ENCODE measurements around the gene IGSF8.
A peak's percentile ranks its signal among the peaks of the same experiment; 100 is the strongest.

The IGSF8 gene

DNA sequence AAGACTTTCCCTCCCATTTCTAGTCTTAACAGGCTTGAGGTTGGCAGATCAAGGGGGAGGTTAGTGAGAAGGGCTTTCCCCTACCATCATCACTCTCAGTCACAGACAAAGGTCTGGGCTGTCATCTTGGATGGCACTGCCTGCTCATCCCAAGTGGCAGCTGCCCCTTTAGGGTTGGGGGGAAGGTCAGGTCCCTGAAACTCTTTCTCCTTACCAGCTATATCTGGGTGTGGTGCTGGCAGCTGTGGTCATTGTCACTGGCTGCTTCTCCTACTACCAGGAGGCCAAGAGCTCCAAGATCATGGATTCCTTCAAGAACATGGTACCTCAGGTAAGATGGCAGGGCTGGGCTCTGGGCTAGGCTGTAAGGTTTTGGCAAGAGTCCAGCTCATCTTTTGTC is 25.3 kb upstream of the IGSF8 start:
- no peak overlapping the region for H4K8ac ChIP-seq (ENCODE audit: low read depth, low read length)
- peaks cover 2 to 6% of the 10 kb centered on the region in 2 donors for H3K4me1 ChIP-seq (ENCODE audit: control insufficient read depth in 2 of 2, insufficient read depth in 1 of 2, low read depth in 1 of 2, low read length in 2 of 2)
- no peak overlapping the region for H2AFZ ChIP-seq (ENCODE audit: low read length)

GRCh38 chr1:160122978-160123495 is 24.6 kb upstream of the IGSF8 start:
- DNase-seq (ENCODE audit: low spot score): no peak
- H2BK15ac ChIP-seq (ENCODE audit: low read length): no peak overlapping the region
- no peak overlapping the region for H2AK5ac ChIP-seq (ENCODE audit: low read depth, low read length)
- no CpG with 5 or more reads among the region's 16 CpGs for WGBS, 2 donors (ENCODE audit: extremely low coverage in 2 of 2, insufficient read length in 2 of 2, insufficient replicate concordance in 1 of 2)
- no peak overlapping the region for H3K9ac ChIP-seq (ENCODE audit: low read depth, low read length, poor library complexity)
- peak overlapping the region; percentile 32 for H3K14ac ChIP-seq (ENCODE audit: low read length)
- no peak overlapping the region for H3K27ac ChIP-seq (replicated peaks; ENCODE audit: low read length)
- no peak overlapping the region for H2AFZ ChIP-seq (ENCODE audit: low read length)
- H3K4me3 ChIP-seq (ENCODE audit: low read length in 2 of 2): no peak overlapping the region
- no peak overlapping the region for H3K4ac ChIP-seq (ENCODE audit: low read length)
- no peak overlapping the region for H4K8ac ChIP-seq (ENCODE audit: low read depth, low read length)
- peak overlapping the region; percentile 79 for H2BK5ac ChIP-seq (ENCODE audit: low read length)
- H3K36me3 ChIP-seq (replicated peaks in 1 of 2; ENCODE audit: control insufficient read depth in 2 of 2, insufficient read depth in 2 of 2, low read length in 2 of 2): peaks cover 0 to 42% of the 10 kb centered on the region in 2 donors
- no peak overlapping the region for H4K91ac ChIP-seq (ENCODE audit: low read depth, low read length, poor library complexity)
- no peak overlapping the region for H3K18ac ChIP-seq (ENCODE audit: low read length)
- no peak overlapping the region for H2BK120ac ChIP-seq (ENCODE audit: low read depth, low read length)
- H3K23ac ChIP-seq (ENCODE audit: low read depth, low read length, poor library complexity): peak overlapping the region; percentile 61
- no peak overlapping the region for H2BK12ac ChIP-seq (ENCODE audit: low read length)
- H3K27me3 ChIP-seq (ENCODE audit: control insufficient read depth in 3 of 3, insufficient read depth in 3 of 3, low read depth in 1 of 3, low read length in 3 of 3): no peaks in the 10 kb centered on the region
- peaks cover 4% of the 10 kb centered on the region for H3K79me1 ChIP-seq (ENCODE audit: low read depth, low read length)
- peaks cover 8 to 11% of the 10 kb centered on the region in 2 donors for H3K4me1 ChIP-seq (ENCODE audit: control insufficient read depth in 2 of 2, insufficient read depth in 1 of 2, low read depth in 1 of 2, low read length in 2 of 2)
- H3K4me2 ChIP-seq (ENCODE audit: insufficient read depth, low read length, poor library complexity, severe bottlenecking): no peak overlapping the region
- H3K9me3 ChIP-seq (replicated peaks in 1 of 2; ENCODE audit: control insufficient read depth in 2 of 2, insufficient read depth in 1 of 2, low read depth in 1 of 2, low read length in 2 of 2): no peaks in the 10 kb centered on the region

More for the DNA sequence above, 25.3 kb upstream of the IGSF8 start:
- Histone ChIP-seq H3K23ac (ENCODE audit: low read depth, low read length, poor library complexity) (no peak overlapping the region), H2BK15ac (ENCODE audit: low read length) (no peak overlapping the region), H3K9me3 (replicated peaks in 1 of 2; ENCODE audit: control insufficient read depth in 2 of 2, insufficient read depth in 1 of 2, low read depth in 1 of 2, low read length in 2 of 2) (no peaks in the 10 kb centered on the region), H3K36me3 (replicated peaks in 1 of 2; ENCODE audit: control insufficient read depth in 2 of 2, insufficient read depth in 2 of 2, low read length in 2 of 2) (peaks cover 1 to 49% of the 10 kb centered on the region in 2 donors), H3K27me3 (ENCODE audit: control insufficient read depth in 3 of 3, insufficient read depth in 3 of 3, low read depth in 1 of 3, low read length in 3 of 3) (no peaks in the 10 kb centered on the region), H3K14ac (ENCODE audit: low read length) (no peak overlapping the region), H3K4ac (ENCODE audit: low read length) (no peak overlapping the region), H3K4me3 (ENCODE audit: low read length in 2 of 2) (no peak overlapping the region), H2BK5ac (ENCODE audit: low read length) (no peak overlapping the region), H3K18ac (ENCODE audit: low read length) (no peak overlapping the region), H2AK5ac (ENCODE audit: low read depth, low read length) (no peak overlapping the region), H3K79me1 (ENCODE audit: low read depth, low read length) (peaks cover 4% of the 10 kb centered on the region), H3K9ac (ENCODE audit: low read depth, low read length, poor library complexity) (no peak overlapping the region), H3K27ac (replicated peaks; ENCODE audit: low read length) (no peak overlapping the region), H3K4me2 (ENCODE audit: insufficient read depth, low read length, poor library complexity, severe bottlenecking) (no peak overlapping the region), H2BK12ac (ENCODE audit: low read length) (no peak overlapping the region), H2BK120ac (ENCODE audit: low read depth, low read length) (no peak overlapping the region), H4K91ac (ENCODE audit: low read depth, low read length, poor library complexity) (no peak overlapping the region)
- no peak for DNase-seq (ENCODE audit: low spot score)

- H3K27me3 ChIP-seq (ENCODE audit: control insufficient read depth in 3 of 3, insufficient read depth in 3 of 3, low read depth in 1 of 3, low read length in 3 of 3): no peaks in the 10 kb centered on the region
- no peak overlapping the region for H4K8ac ChIP-seq (ENCODE audit: low read depth, low read length)
- no peak overlapping the region for H3K27ac ChIP-seq (replicated peaks; ENCODE audit: low read length)
- H3K4me2 ChIP-seq (ENCODE audit: insufficient read depth, low read length, poor library complexity, severe bottlenecking): no peak overlapping the region
- H3K18ac ChIP-seq (ENCODE audit: low read length): no peak overlapping the region
- H3K79me1 ChIP-seq (ENCODE audit: low read depth, low read length): peaks cover 7% of the 10 kb centered on the region
- no peak overlapping the region for H3K4ac ChIP-seq (ENCODE audit: low read length)
- no peak overlapping the region for H3K23ac ChIP-seq (ENCODE audit: low read depth, low read length, poor library complexity)
- H3K14ac ChIP-seq (ENCODE audit: low read length): no peak overlapping the region
- peaks cover 20 to 26% of the 10 kb centered on the region in 2 donors for H3K4me1 ChIP-seq (ENCODE audit: control insufficient read depth in 2 of 2, insufficient read depth in 1 of 2, low read depth in 1 of 2, low read length in 2 of 2)
- no peak overlapping the region for H2BK12ac ChIP-seq (ENCODE audit: low read length)
- no CpG with 5 or more reads among the region's 1 CpG for WGBS, 2 donors (ENCODE audit: extremely low coverage in 2 of 2, insufficient read length in 2 of 2, insufficient replicate concordance in 1 of 2)
- no peaks in the 10 kb centered on the region for H3K9me3 ChIP-seq (replicated peaks in 1 of 2; ENCODE audit: control insufficient read depth in 2 of 2, insufficient read depth in 1 of 2, low read depth in 1 of 2, low read length in 2 of 2)
- H2BK120ac ChIP-seq (ENCODE audit: low read depth, low read length): no peak overlapping the region
- H3K4me3 ChIP-seq (ENCODE audit: low read length in 2 of 2): no peak overlapping the region
- H3K9ac ChIP-seq (ENCODE audit: low read depth, low read length, poor library complexity): peak overlapping the region; percentile 24
- no peak overlapping the region for H2BK15ac ChIP-seq (ENCODE audit: low read length)
- no peak for DNase-seq (ENCODE audit: low spot score)
- H3K36me3 ChIP-seq (replicated peaks in 1 of 2; ENCODE audit: control insufficient read depth in 2 of 2, insufficient read depth in 2 of 2, low read length in 2 of 2): peaks cover 0 to 34% of the 10 kb centered on the region in 2 donors
- no peak overlapping the region for H2AFZ ChIP-seq (ENCODE audit: low read length)
- H4K91ac ChIP-seq (ENCODE audit: low read depth, low read length, poor library complexity): no peak overlapping the region
- no peak overlapping the region for H2AK5ac ChIP-seq (ENCODE audit: low read depth, low read length)
- H2BK5ac ChIP-seq (ENCODE audit: low read length): no peak overlapping the region
These were observed 23.0 kb upstream of the IGSF8 start for GRCh38 chr1:160121388-160121787.

DNA sequence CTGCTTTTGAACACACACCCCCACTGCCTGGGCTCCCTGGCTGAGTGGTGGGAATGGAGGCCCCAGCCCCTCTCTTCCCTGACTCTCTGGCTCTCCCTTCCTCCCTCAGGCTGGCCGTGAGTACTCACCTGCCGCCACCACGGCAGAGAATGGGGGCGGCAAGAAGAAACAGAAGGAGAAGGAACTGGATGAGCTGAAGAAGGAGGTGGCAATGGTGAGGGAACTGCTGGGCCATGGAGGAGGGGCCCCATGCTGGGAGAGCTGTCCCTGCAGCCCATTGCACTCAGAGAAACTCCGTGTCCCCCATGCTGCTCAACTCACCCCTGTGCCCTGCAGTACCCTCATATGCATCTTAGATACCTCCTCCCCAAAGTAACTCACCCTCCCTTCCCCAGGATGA is 22.4 kb upstream of the IGSF8 start:
- Histone ChIP-seq H3K18ac (ENCODE audit: low read length) (no peak overlapping the region), H3K4me2 (ENCODE audit: insufficient read depth, low read length, poor library complexity, severe bottlenecking) (no peak overlapping the region), H2BK15ac (ENCODE audit: low read length) (no peak overlapping the region), H2BK120ac (ENCODE audit: low read depth, low read length) (no peak overlapping the region), H4K91ac (ENCODE audit: low read depth, low read length, poor library complexity) (no peak overlapping the region), H3K36me3 (replicated peaks in 1 of 2; ENCODE audit: control insufficient read depth in 2 of 2, insufficient read depth in 2 of 2, low read length in 2 of 2) (peaks cover 0 to 32% of the 10 kb centered on the region in 2 donors), H3K9me3 (replicated peaks in 1 of 2; ENCODE audit: control insufficient read depth in 2 of 2, insufficient read depth in 1 of 2, low read depth in 1 of 2, low read length in 2 of 2) (no peaks in the 10 kb centered on the region), H3K4me1 (ENCODE audit: control insufficient read depth in 2 of 2, insufficient read depth in 1 of 2, low read depth in 1 of 2, low read length in 2 of 2) (peaks cover 23 to 31% of the 10 kb centered on the region in 2 donors), H2BK5ac (ENCODE audit: low read length) (no peak overlapping the region), H3K14ac (ENCODE audit: low read length) (no peak overlapping the region), H3K27me3 (ENCODE audit: control insufficient read depth in 3 of 3, insufficient read depth in 3 of 3, low read depth in 1 of 3, low read length in 3 of 3) (no peaks in the 10 kb centered on the region), H2AFZ (ENCODE audit: low read length) (no peak overlapping the region), H3K9ac (ENCODE audit: low read depth, low read length, poor library complexity) (no peak overlapping the region), H3K27ac (replicated peaks; ENCODE audit: low read length) (no peak overlapping the region), H3K4ac (ENCODE audit: low read length) (no peak overlapping the region), H4K8ac (ENCODE audit: low read depth, low read length) (no peak overlapping the region), H2BK12ac (ENCODE audit: low read length) (no peak overlapping the region), H3K23ac (ENCODE audit: low read depth, low read length, poor library complexity) (peak overlapping the region; percentile 76), H3K4me3 (ENCODE audit: low read length in 2 of 2) (no peak overlapping the region), H2AK5ac (ENCODE audit: low read depth, low read length) (peak overlapping the region; percentile 44), H3K79me1 (ENCODE audit: low read depth, low read length) (peaks cover 7% of the 10 kb centered on the region)
- WGBS, 2 donors (ENCODE audit: extremely low coverage in 2 of 2, insufficient read length in 2 of 2, insufficient replicate concordance in 1 of 2): no CpG with 5 or more reads among the region's 5 CpGs
- DNase-seq (ENCODE audit: low spot score): no peak
